IgD-negative memory B cell (primary cell): ENCODE results near the gene ELK4. TPM values are rescaled to one million over a fixed set of nuclear protein-coding genes. Genes with fewer than 3 reads are reported as not detected.

Experiments used
- H3K27ac Mint-ChIP-seq, 3 donors: one replicate each; pipeline ENCODE4 v1.8.0; 2020 to 2022; ENCODE audit warnings: mild to moderate bottlenecking in 3 of 3, mixed read lengths in 3 of 3, moderate library complexity in 1 of 3
- H3K27me3 Mint-ChIP-seq: one replicate; pipeline ENCODE4 v1.8.0; 2021; ENCODE audit warnings: mixed read lengths
- H3K36me3 Mint-ChIP-seq: one replicate; pipeline ENCODE4 v1.8.0; 2020; ENCODE audit warnings: mild to moderate bottlenecking, mixed read lengths
- H3K4me1 Mint-ChIP-seq, 3 donors: one replicate each; pipeline ENCODE4 v1.8.0; 2020 to 2022; ENCODE audit warnings: mixed read lengths in 3 of 3, mild to moderate bottlenecking in 1 of 3
- H3K4me3 Mint-ChIP-seq, 4 donors: one replicate each; pipeline ENCODE4 v1.8.0; 2020 to 2022; ENCODE audit warnings: mild to moderate bottlenecking in 4 of 4, mixed read lengths in 4 of 4, moderate library complexity in 3 of 4
- H3K9me3 Mint-ChIP-seq, 3 donors: one replicate each; pipeline ENCODE4 v1.8.0; 2020 to 2021; ENCODE audit warnings: mixed read lengths in 3 of 3, mild to moderate bottlenecking in 1 of 3
- polyA plus RNA-seq: library from polyadenylated mRNA; unstranded; fragments of 300-500 nt; fragmentation: Illumina TruSeq; gene quantifications from one replicate; pipeline ENCODE4 v1.2.3, GENCODE V29; 2021

Gene ELK4, protein sequence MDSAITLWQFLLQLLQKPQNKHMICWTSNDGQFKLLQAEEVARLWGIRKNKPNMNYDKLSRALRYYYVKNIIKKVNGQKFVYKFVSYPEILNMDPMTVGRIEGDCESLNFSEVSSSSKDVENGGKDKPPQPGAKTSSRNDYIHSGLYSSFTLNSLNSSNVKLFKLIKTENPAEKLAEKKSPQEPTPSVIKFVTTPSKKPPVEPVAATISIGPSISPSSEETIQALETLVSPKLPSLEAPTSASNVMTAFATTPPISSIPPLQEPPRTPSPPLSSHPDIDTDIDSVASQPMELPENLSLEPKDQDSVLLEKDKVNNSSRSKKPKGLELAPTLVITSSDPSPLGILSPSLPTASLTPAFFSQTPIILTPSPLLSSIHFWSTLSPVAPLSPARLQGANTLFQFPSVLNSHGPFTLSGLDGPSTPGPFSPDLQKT
- 4.7 TPM for polyA plus RNA-seq

DNA sequence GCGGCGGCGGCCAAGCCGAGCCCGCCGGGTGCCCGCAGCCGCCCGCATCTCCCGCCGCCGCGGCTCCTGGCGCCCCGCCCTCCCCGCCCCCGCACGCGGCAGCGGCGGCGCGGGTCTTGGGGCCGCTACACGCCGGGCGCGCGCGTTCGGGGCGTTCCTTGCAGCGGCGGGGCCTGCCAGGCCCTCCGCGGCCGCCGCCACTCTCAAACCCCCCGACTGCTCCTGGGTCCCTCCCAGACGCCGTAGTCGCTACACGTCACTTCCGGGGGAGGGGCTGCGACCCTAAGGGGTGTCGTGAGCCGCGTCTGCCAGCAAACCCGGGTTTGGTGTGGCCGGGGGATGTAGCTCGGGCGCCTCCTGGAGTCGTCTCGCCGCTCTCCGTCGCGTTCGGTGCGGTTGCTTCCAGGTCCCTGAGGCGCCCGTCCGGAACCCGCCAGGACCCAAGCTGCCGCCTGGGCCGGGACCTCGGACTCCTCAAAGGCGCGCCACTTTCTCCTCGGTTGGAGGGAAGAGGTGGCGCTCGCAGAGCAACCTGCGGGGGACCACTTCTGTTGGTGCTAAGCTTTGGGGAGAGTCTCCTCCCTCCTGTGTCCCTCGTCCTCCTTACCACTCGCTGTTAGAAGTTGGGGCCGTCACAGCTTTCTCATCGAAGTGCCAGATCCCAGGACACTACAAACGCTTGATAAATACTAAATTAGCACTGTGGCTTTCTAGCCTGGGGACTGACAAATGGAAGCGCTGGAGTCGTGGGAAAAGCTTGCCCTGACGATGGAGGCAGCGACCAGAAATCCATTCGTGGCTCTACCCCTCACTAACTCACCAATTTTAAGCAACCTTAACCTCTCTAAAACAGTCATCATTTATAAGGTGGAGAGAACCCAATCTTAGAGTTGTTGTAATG lies at the start of gene ELK4:
ELK4 (minus strand) TSS at position 244 of the 901 bp plus-strand sequence. CDS start 8,129 bp downstream, outside the sequence.
- no peaks in the 10 kb centered on the region for H3K27me3 Mint-ChIP-seq
- H3K4me1 Mint-ChIP-seq: peaks cover 19 to 28% (median 22%) of the 10 kb centered on the region in 3 donors
- H3K9me3 Mint-ChIP-seq: no peaks in the 10 kb centered on the region
- H3K36me3 Mint-ChIP-seq: peaks cover 3% of the 10 kb centered on the region
- peak within 1 kb of the TSS; percentile 94 to 99 (median 98) for H3K27ac Mint-ChIP-seq
- H3K4me3 Mint-ChIP-seq: peak within 1 kb of the TSS; percentile 94 to 96 (median 96)

DNA sequence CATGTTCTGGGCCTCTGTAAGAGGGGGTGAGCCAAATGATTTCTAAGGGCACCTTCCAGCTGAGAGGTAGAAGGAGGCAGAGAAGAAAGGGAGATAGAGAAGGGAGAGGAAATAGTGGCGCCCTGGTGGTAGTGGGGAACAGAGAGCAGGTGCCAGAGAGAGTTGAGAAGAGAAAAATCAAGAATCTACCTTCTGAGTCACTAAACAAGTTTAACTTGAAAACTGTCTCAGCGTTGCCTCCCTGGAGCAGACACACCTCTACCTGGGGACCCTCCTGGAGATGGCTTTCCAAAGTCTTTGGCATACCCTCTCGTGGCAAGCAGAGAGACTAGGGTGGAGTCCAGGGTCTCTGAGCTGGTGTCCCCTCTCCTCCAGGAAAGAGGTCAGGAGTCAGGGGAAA lies 49.6 kb upstream of the ELK4 start:
- Mint-ChIP-seq H3K36me3 (no peaks in the 10 kb centered on the region), H3K27me3 (no peaks in the 10 kb centered on the region), H3K4me3 (peak overlapping the region in 3 of 4 donors; percentile 33 to 83 (median 80)), H3K27ac (peak overlapping the region in 1 of 3 donors; percentile 67), H3K9me3 (no peaks in the 10 kb centered on the region), H3K4me1 (peaks cover 11 to 19% (median 17%) of the 10 kb centered on the region in 3 donors)

DNA sequence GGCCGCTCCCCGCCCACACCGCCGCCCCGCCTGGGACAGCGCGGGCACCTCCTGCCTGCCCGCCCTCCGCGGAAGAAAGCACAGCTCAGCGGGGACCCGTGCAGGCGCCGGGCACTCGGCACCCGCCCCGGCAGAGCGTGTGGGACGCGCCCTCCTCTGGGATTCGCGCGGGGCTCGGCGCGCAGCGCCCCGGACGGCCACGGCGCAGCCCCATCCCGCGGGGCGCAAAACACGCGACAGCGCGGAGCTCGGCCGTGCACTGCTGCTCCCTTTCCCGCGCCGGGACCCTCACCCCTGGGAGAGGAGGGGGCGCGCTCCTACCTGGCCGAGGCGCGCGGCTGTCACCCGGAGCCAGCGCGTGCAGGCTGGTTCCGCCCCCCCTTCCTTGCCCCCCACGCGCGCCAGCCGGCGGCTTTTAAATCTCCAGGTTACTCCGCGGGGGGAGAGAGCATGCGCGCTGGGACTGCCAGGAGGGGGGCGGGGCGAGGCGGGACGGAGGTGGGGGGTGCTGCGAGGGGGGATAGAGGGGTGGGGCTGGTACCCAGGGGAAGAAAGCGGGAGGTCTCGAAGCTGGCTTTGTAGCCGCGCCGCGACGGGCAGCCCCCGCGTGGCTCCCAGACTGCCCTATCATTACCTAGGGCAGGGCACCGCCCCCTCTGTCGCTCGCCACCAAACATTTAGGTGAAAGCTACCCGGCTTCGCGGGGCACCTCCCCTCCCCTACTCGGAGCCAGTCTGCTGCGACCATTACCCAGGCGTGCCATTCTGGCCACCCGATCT lies 48.5 kb upstream of the ELK4 start, which contains the start of gene SLC45A3:
SLC45A3 (minus strand) TSS at position 437 of the 779 bp plus-strand sequence. CDS start 15,853 bp downstream, outside the sequence.
- Mint-ChIP-seq H3K4me1 (peaks cover 11 to 25% (median 17%) of the 10 kb centered on the region in 3 donors), H3K9me3 (no peaks in the 10 kb centered on the region), H3K27me3 (no peaks in the 10 kb centered on the region), H3K36me3 (no peaks in the 10 kb centered on the region), H3K4me3 (peak within 1 kb of the TSS; percentile 87 to 92 (median 92)), H3K27ac (peak within 1 kb of the TSS; percentile 67 to 74 (median 71))

- Mint-ChIP-seq H3K9me3 (no peaks in the 10 kb centered on the region), H3K36me3 (no peaks in the 10 kb centered on the region), H3K27ac (peak overlapping the region in 2 of 3 donors; percentile 74 to 91), H3K4me1 (peaks cover 11 to 25% (median 18%) of the 10 kb centered on the region in 3 donors), H3K4me3 (peak overlapping the region; percentile 74 to 91 (median 89)), H3K27me3 (no peaks in the 10 kb centered on the region)
These were observed 46.7 kb upstream of the ELK4 start for GRCh38 chr1:205678286-205679111.

- Mint-ChIP-seq H3K4me1 (peaks cover 14 to 35% (median 24%) of the 10 kb centered on the region in 3 donors), H3K4me3 (peak overlapping the region in 3 of 4 donors; percentile 7 to 91 (median 60)), H3K27me3 (no peaks in the 10 kb centered on the region), H3K9me3 (no peaks in the 10 kb centered on the region), H3K27ac (peak overlapping the region in 1 of 3 donors; percentile 54), H3K36me3 (no peaks in the 10 kb centered on the region)
These were observed 45.4 kb upstream of the ELK4 start for GRCh38 chr1:205677167-205677566.

DNA sequence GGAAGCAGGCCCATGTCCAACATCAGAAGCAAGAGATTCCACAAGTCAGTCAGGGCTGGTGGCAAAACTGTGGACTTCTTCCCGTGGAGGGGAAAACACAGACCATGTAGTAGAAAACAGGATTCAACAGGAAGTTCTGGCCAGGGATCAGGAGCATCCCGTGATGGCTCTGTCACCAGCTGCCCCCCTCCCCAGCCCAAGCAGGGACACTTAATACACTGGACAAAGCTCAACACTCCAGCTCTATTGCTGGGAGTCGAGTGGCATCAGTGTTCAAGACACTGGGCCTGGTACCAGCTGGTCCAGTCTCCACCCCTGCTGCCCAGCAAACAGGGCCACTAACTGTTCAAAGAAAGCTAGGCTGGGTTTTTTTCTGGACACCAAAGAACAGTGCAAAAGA lies 44.8 kb upstream of the ELK4 start:
- Mint-ChIP-seq H3K9me3 (no peaks in the 10 kb centered on the region), H3K27ac (peak overlapping the region in 1 of 3 donors; percentile 54), H3K27me3 (no peaks in the 10 kb centered on the region), H3K36me3 (no peaks in the 10 kb centered on the region), H3K4me3 (peak overlapping the region in 1 of 4 donors; percentile 91), H3K4me1 (peaks cover 19 to 41% (median 30%) of the 10 kb centered on the region in 3 donors)

DNA sequence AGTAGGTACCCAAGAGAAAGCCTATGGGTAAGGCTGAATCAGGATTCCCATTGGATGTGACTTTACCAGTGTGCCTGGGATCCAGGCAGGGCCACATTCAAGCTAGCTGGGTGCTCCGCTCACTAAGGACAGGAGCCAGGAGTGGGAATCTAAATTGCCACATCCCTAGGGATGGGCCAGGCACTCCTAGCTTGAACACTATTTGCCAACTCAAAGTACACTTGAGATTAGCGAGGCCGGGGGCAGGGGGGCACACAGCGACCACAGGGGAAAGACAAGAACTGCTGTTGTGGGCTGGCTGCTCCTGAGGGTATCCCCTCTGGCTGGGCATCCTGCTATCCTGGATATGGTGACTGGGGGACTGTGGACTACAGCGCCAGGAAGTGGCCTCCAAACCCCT lies 44.2 kb upstream of the ELK4 start:
- Mint-ChIP-seq H3K27me3 (no peaks in the 10 kb centered on the region), H3K9me3 (no peaks in the 10 kb centered on the region), H3K27ac (peak overlapping the region in 2 of 3 donors; percentile 54 to 68), H3K4me1 (peaks cover 17 to 45% (median 31%) of the 10 kb centered on the region in 3 donors), H3K4me3 (peak overlapping the region in 1 of 4 donors; percentile 91), H3K36me3 (no peaks in the 10 kb centered on the region)

DNA sequence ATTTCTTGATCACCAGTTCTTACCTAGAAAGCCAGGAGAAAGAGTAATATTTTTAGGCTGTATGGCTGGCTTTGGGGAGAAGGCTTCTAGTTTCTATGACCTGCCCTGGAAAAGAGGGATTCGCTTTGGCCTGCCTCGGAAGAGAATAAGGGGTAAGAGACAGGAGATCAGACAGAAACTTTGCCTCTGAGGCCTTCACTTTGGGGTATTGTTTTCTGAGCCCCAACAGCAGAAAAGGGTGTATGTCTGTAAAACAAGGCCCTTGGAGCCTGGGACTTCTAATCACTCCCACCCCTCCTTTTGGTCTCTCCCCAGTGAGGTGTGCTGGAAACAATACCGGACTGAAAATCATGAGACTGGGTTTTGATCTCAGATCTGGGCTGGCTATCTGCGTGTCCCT lies 43.4 kb upstream of the ELK4 start:
- H3K27me3 Mint-ChIP-seq: no peaks in the 10 kb centered on the region
- H3K4me3 Mint-ChIP-seq: peak overlapping the region in 1 of 4 donors; percentile 50
- H3K27ac Mint-ChIP-seq: peak overlapping the region in 2 of 3 donors; percentile 33 to 68
- no peaks in the 10 kb centered on the region for H3K36me3 Mint-ChIP-seq
- peaks cover 18 to 41% (median 26%) of the 10 kb centered on the region in 3 donors for H3K4me1 Mint-ChIP-seq
- no peaks in the 10 kb centered on the region for H3K9me3 Mint-ChIP-seq

GRCh38 chr1:205672970-205673369 lies 41.2 kb upstream of the ELK4 start:
- Mint-ChIP-seq H3K27ac (no peak overlapping the region), H3K27me3 (peaks cover 2% of the 10 kb centered on the region), H3K4me3 (peak overlapping the region in 1 of 4 donors; percentile 7), H3K36me3 (no peaks in the 10 kb centered on the region), H3K9me3 (no peaks in the 10 kb centered on the region), H3K4me1 (peaks cover 28 to 54% (median 39%) of the 10 kb centered on the region in 3 donors)

DNA sequence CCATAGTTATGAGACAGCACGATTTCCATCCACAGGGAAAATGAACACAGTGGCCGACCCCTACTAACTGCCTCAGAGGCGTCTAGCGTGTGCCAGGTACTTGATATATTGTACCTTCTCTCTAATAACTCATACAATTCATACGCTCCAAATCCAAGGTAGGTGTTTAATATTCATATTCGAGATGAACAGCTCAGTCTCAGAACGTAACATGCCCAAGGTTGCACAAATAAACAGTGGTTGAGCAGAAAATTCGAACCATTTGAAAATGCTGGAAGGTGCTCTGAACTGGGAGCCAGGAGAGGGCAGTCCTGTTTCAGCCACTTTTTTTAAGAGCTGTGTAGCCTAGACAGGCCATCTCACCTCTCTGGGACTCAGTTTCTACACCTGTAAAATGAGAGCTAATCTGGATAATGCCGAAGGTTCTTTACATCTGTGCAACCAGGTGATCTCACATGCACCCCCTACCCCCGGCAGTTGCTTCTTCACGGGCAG lies 40.6 kb upstream of the ELK4 start:
- Mint-ChIP-seq H3K4me3 (peak overlapping the region; percentile 52 to 86 (median 64)), H3K9me3 (no peaks in the 10 kb centered on the region), H3K4me1 (peaks cover 31 to 53% (median 38%) of the 10 kb centered on the region in 3 donors), H3K27ac (peak overlapping the region in 2 of 3 donors; percentile 86 to 90), H3K27me3 (peaks cover 2% of the 10 kb centered on the region), H3K36me3 (no peaks in the 10 kb centered on the region)

GRCh38 chr1:205670611-205671430 lies 39.0 kb upstream of the ELK4 start:
- Mint-ChIP-seq H3K4me3 (peak overlapping the region in 3 of 4 donors; percentile 54 to 86 (median 81)), H3K9me3 (no peaks in the 10 kb centered on the region), H3K27me3 (peaks cover 2% of the 10 kb centered on the region), H3K27ac (peak overlapping the region; percentile 90 to 99 (median 98)), H3K36me3 (no peaks in the 10 kb centered on the region), H3K4me1 (peaks cover 39 to 55% (median 40%) of the 10 kb centered on the region in 3 donors)

GRCh38 chr1:205670150-205670446 lies 38.3 kb upstream of the ELK4 start:
- Mint-ChIP-seq H3K27ac (peak overlapping the region; percentile 90 to 99 (median 98)), H3K4me3 (peak overlapping the region; percentile 72 to 89 (median 81)), H3K36me3 (no peaks in the 10 kb centered on the region), H3K27me3 (peaks cover 2% of the 10 kb centered on the region), H3K9me3 (no peaks in the 10 kb centered on the region), H3K4me1 (peaks cover 46 to 59% (median 47%) of the 10 kb centered on the region in 3 donors)
